HepG2 (cell line): Measurements from ENCODE around the gene CACNG7. TPM values are rescaled to one million over a fixed set of nuclear protein-coding genes. Genes with fewer than 3 reads are reported as not detected.

Experiments
- PHF21A ChIP-seq: sonication (generic); formaldehyde crosslinking; IDR thresholded peaks from 2 replicates; pipeline ENCODE4 v1.5.0; 2020; ENCODE audit warnings: mild to moderate bottlenecking, missing genetic modification reagents
- REXO4 ChIP-seq: sonication (generic); formaldehyde crosslinking; IDR thresholded peaks from 2 replicates; pipeline ENCODE4 v1.8.0; 2022; ENCODE audit warnings: missing genetic modification reagents, mild to moderate bottlenecking, borderline replicate concordance
- TARDBP ChIP-seq: sonication (generic); formaldehyde crosslinking; IDR thresholded peaks from 2 replicates; pipeline ENCODE4 v1.8.0; 2022; ENCODE audit warnings: mild to moderate bottlenecking, missing genetic modification reagents
- ZFP90 ChIP-seq: sonication (generic); formaldehyde crosslinking; IDR thresholded peaks from 2 replicates; pipeline ENCODE4 v1.8.0; 2022; ENCODE audit warnings: missing genetic modification reagents, mild to moderate bottlenecking, inconsistent platforms, borderline replicate concordance
- ZNF33B ChIP-seq: sonication (generic); formaldehyde crosslinking; IDR thresholded peaks from 2 replicates; pipeline ENCODE4 v1.5.1; 2020; ENCODE audit warnings: mild to moderate bottlenecking, missing genetic modification reagents
- ZNF460 ChIP-seq: sonication (generic); formaldehyde crosslinking; IDR thresholded peaks from 2 replicates; pipeline ENCODE4 v1.5.1; 2020; ENCODE audit warnings: missing genetic modification reagents, mild to moderate bottlenecking, borderline replicate concordance
- ZNF766 ChIP-seq: sonication (generic); formaldehyde crosslinking; IDR thresholded peaks from 2 replicates; pipeline ENCODE4 v1.5.0; 2020; ENCODE audit warnings: missing genetic modification reagents, borderline replicate concordance
- ZZZ3 ChIP-seq: sonication (generic); formaldehyde crosslinking; IDR thresholded peaks from 2 replicates; pipeline ENCODE4 v1.4.0; 2020; ENCODE audit warnings: missing genetic modification reagents, mild to moderate bottlenecking, borderline replicate concordance
- polyA plus RNA-seq, 8 experiments: library from polyadenylated mRNA; depleted of rRNA in 3 of 8; stranded (reverse) in 7 of 8; unstranded in 1 of 8; fragments of >200 nt; fragmentation: Illumina TruSeq in 4 of 8; extraction: Trizol in 4 of 8; gene quantifications; 2 replicates each; pipeline versions ENCODE4 v1.2.1 to v1.2.3, GENCODE V29; 2011 to 2016; ENCODE audit warnings: low read depth in 4 of 8, missing spikeins in 1 of 8, mixed read lengths in 1 of 8; ENCODE audit not compliant: insufficient read depth in 1 of 8
- total RNA-seq, 5 experiments: library from RNA; depleted of rRNA; stranded (reverse); fragments of >200 nt; fragmentation: Illumina TruSeq; extraction: Trizol; gene quantifications; 2 replicates each; pipeline ENCODE4 v1.2.3, GENCODE V29; 2016; ENCODE audit warnings: low read depth in 1 of 5
- TF ChIP-seq, protein P1 (sequence below): sonication (generic); formaldehyde crosslinking; IDR thresholded peaks from 2 replicates; pipeline ENCODE4 v1.5.0; 2020; ENCODE audit warnings: missing genetic modification reagents, mild to moderate bottlenecking, borderline replicate concordance
- TF ChIP-seq, protein P2 (sequence below): sonication (generic); formaldehyde crosslinking; IDR thresholded peaks from 2 replicates; pipeline ENCODE4 v1.4.0; 2020; ENCODE audit warnings: missing genetic modification reagents, mild to moderate bottlenecking, borderline replicate concordance
- TF ChIP-seq, protein P3 (sequence below): IDR thresholded peaks from 2 replicates; pipeline ENCODE4 v1.6.1; 2016; ENCODE audit warnings: low read depth
- TF ChIP-seq, protein P4 (sequence below): IDR thresholded peaks from 2 replicates; pipeline ENCODE4 v1.6.1; 2016; ENCODE audit warnings: low read depth, control low read depth
- TF ChIP-seq, protein P5 (sequence below): sonication (generic); formaldehyde crosslinking; IDR thresholded peaks from 2 replicates; pipeline ENCODE4 v1.4.0; 2020; ENCODE audit warnings: mild to moderate bottlenecking, low read depth, missing genetic modification reagents
- TF ChIP-seq, protein P6 (sequence below): sonication (generic); formaldehyde crosslinking; IDR thresholded peaks from 2 replicates; pipeline ENCODE4 v1.8.0; 2022; ENCODE audit warnings: missing genetic modification reagents, mild to moderate bottlenecking, moderate library complexity, borderline replicate concordance
- TF ChIP-seq, protein P7 (sequence below): sonication (generic); formaldehyde crosslinking; IDR thresholded peaks from 2 replicates; pipeline ENCODE4 v1.4.0; 2020; ENCODE audit warnings: mild to moderate bottlenecking, missing genetic modification reagents

CACNG7 gene
- total and polyA plus RNA-seq, 2 of the 13 experiments (the other 11 are each of a cell fraction or from before 2014, with no cell fraction given), result not detected

DNA sequence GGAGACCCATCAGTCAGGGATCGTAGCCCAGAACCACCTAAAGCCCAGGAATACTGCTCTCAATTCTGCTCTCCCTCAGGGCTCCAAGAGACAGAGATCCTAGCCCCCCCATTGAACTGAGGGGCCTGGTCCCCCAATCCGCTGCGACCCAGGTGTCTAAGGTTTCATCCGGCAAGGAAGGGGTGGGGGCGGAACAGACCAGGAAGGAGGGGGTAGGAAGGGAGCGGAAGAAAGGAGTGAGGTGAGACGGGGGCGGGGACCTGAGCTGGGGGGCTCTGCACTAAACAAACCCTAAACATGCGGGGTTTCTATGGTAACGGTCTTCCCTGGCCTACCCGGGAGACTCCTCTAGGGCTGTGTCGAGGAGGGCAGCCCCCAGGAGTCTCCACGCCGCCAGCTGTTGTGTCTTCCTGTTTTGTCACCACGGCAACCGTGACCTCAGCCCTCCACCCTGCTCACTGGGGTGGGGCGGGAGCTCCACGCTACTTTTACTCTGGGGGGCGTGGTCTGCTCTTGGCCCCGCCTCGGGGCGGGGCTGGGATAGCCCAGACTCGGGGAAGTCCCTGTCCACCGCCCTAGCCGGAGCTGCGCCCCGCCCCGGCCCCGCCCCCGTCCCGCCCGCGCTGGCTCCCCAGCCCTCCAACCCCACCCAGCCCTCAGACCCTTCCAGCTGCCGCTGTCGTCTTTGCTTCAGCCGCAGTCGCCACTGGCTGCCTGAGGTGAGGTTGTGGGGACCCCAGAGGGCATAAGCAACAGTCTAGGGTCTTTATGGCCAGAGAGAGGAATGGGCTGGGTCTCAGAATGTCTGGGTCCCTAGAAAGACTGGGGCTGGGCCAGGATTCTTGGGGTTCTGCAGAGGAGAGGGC is 41.6 kb upstream of the CACNG7 start, which contains the start of gene MYADM (continued):
- TF ChIP-seq, protein P1, sequence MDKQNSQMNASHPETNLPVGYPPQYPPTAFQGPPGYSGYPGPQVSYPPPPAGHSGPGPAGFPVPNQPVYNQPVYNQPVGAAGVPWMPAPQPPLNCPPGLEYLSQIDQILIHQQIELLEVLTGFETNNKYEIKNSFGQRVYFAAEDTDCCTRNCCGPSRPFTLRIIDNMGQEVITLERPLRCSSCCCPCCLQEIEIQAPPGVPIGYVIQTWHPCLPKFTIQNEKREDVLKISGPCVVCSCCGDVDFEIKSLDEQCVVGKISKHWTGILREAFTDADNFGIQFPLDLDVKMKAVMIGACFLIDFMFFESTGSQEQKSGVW (CRISPR knock-in tag), result no peak
- TF ChIP-seq, protein P2, sequence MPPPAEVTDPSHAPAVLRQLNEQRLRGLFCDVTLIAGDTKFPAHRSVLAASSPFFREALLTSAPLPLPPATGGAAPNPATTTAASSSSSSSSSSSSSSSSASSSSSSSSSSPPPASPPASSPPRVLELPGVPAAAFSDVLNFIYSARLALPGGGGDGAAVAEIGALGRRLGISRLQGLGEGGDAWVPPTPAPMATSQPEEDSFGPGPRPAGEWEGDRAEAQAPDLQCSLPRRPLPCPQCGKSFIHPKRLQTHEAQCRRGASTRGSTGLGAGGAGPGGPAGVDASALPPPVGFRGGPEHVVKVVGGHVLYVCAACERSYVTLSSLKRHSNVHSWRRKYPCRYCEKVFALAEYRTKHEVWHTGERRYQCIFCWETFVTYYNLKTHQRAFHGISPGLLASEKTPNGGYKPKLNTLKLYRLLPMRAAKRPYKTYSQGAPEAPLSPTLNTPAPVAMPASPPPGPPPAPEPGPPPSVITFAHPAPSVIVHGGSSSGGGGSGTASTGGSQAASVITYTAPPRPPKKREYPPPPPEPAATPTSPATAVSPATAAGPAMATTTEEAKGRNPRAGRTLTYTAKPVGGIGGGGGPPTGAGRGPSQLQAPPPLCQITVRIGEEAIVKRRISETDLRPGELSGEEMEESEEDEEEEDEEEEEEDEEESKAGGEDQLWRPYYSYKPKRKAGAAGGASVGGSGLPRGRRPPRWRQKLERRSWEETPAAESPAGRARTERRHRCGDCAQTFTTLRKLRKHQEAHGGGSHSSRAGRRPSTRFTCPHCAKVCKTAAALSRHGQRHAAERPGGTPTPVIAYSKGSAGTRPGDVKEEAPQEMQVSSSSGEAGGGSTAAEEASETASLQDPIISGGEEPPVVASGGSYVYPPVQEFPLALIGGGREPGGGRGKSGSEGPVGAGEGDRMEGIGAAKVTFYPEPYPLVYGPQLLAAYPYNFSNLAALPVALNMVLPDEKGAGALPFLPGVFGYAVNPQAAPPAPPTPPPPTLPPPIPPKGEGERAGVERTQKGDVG (CRISPR knock-in tag), result no peak
- TF ChIP-seq, protein P3, sequence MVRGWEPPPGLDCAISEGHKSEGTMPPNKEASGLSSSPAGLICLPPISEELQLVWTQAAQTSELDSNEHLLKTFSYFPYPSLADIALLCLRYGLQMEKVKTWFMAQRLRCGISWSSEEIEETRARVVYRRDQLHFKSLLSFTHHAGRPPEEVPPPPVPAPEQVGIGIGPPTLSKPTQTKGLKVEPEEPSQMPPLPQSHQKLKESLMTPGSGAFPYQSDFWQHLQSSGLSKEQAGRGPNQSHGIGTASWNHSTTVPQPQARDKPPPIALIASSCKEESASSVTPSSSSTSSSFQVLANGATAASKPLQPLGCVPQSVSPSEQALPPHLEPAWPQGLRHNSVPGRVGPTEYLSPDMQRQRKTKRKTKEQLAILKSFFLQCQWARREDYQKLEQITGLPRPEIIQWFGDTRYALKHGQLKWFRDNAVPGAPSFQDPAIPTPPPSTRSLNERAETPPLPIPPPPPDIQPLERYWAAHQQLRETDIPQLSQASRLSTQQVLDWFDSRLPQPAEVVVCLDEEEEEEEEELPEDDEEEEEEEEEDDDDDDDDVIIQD, result no peak
- TF ChIP-seq, protein P4, sequence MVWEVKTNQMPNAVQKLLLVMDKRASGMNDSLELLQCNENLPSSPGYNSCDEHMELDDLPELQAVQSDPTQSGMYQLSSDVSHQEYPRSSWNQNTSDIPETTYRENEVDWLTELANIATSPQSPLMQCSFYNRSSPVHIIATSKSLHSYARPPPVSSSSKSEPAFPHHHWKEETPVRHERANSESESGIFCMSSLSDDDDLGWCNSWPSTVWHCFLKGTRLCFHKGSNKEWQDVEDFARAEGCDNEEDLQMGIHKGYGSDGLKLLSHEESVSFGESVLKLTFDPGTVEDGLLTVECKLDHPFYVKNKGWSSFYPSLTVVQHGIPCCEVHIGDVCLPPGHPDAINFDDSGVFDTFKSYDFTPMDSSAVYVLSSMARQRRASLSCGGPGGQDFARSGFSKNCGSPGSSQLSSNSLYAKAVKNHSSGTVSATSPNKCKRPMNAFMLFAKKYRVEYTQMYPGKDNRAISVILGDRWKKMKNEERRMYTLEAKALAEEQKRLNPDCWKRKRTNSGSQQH, result no peak
- no peak for TF ChIP-seq TARDBP
- no peak for TF ChIP-seq REXO4 (CRISPR knock-in tag)
- TF ChIP-seq, protein P5, sequence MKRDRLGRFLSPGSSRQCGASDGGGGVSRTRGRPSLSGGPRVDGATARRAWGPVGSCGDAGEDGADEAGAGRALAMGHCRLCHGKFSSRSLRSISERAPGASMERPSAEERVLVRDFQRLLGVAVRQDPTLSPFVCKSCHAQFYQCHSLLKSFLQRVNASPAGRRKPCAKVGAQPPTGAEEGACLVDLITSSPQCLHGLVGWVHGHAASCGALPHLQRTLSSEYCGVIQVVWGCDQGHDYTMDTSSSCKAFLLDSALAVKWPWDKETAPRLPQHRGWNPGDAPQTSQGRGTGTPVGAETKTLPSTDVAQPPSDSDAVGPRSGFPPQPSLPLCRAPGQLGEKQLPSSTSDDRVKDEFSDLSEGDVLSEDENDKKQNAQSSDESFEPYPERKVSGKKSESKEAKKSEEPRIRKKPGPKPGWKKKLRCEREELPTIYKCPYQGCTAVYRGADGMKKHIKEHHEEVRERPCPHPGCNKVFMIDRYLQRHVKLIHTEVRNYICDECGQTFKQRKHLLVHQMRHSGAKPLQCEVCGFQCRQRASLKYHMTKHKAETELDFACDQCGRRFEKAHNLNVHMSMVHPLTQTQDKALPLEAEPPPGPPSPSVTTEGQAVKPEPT, result 0 out of 2 replicates have a peak, but pooled peaks have one; percentile 43
- no peak for TF ChIP-seq ZFP90 (CRISPR knock-in tag)
- TF ChIP-seq, protein P6, sequence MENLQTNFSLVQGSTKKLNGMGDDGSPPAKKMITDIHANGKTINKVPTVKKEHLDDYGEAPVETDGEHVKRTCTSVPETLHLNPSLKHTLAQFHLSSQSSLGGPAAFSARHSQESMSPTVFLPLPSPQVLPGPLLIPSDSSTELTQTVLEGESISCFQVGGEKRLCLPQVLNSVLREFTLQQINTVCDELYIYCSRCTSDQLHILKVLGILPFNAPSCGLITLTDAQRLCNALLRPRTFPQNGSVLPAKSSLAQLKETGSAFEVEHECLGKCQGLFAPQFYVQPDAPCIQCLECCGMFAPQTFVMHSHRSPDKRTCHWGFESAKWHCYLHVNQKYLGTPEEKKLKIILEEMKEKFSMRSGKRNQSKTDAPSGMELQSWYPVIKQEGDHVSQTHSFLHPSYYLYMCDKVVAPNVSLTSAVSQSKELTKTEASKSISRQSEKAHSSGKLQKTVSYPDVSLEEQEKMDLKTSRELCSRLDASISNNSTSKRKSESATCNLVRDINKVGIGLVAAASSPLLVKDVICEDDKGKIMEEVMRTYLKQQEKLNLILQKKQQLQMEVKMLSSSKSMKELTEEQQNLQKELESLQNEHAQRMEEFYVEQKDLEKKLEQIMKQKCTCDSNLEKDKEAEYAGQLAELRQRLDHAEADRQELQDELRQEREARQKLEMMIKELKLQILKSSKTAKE, result peak; percentile 62
- no peak for TF ChIP-seq ZNF766 (CRISPR knock-in tag)
- TF ChIP-seq PHF21A (CRISPR knock-in tag), result peak; percentile 61
- no peak for TF ChIP-seq ZNF33B (CRISPR knock-in tag)
- no peak; the same call in 1 of the 2 replicates for TF ChIP-seq ZZZ3 (CRISPR knock-in tag)
- TF ChIP-seq ZNF460 (CRISPR knock-in tag), result no peak
- TF ChIP-seq, protein P7, sequence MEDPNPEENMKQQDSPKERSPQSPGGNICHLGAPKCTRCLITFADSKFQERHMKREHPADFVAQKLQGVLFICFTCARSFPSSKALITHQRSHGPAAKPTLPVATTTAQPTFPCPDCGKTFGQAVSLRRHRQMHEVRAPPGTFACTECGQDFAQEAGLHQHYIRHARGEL (CRISPR knock-in tag), result no peak
